ENCODE data around the gene NINJ1. TPM values are rescaled to one million over a fixed set of nuclear protein-coding genes. Genes with fewer than 3 reads are reported as not detected.

Gene NINJ1
- total and polyA plus RNA-seq, 2 of the 13 experiments (the other 11 are each of a cell fraction or from before 2014, with no cell fraction given): 81.2 to 92.1 TPM

- TF ChIP-seq U2AF1 (optimal IDR thresholded peaks at IDR 0.05; ENCODE audit: low read depth, low read length) (no peak), TGIF2 (CRISPR knock-in tag; IDR thresholded peaks at IDR 0.05) (no peak), KDM5B (CRISPR knock-in tag; IDR thresholded peaks at IDR 0.05; ENCODE audit: borderline replicate concordance) (peak; percentile 27; the same call in 1 of the 2 replicates), ZNF652 (CRISPR knock-in tag; IDR thresholded peaks at IDR 0.05; ENCODE audit: borderline replicate concordance, low read depth) (no peak), YEATS4 (CRISPR knock-in tag; IDR thresholded peaks at IDR 0.05; ENCODE audit: borderline replicate concordance) (no peak), HNRNPLL (IDR thresholded peaks at IDR 0.05; ENCODE audit: low read depth, low read length, poor library complexity, severe bottlenecking) (no peak), ZNF354B (CRISPR knock-in tag; IDR thresholded peaks at IDR 0.05) (no peak), NCOA5 (CRISPR knock-in tag; IDR thresholded peaks at IDR 0.05) (no peak), ZNF138 (CRISPR knock-in tag; IDR thresholded peaks at IDR 0.05; ENCODE audit: low read depth) (no peak), ZFP1 (CRISPR knock-in tag; IDR thresholded peaks at IDR 0.05) (no peak), CBFB (CRISPR knock-in tag; IDR thresholded peaks at IDR 0.05) (no peak), HOMEZ (CRISPR knock-in tag; IDR thresholded peaks at IDR 0.05; ENCODE audit: low read depth) (0 out of 2 replicates have a peak, but pooled peaks have one; percentile 39), NFE2 (CRISPR knock-in tag; IDR thresholded peaks at IDR 0.05) (no peak), ZNF691 (CRISPR knock-in tag; IDR thresholded peaks at IDR 0.05; ENCODE audit: borderline replicate concordance, low read depth) (no peak), GLMP (CRISPR knock-in tag; IDR thresholded peaks at IDR 0.05; ENCODE audit: borderline replicate concordance) (no peak), ZBTB26 (CRISPR knock-in tag; IDR thresholded peaks at IDR 0.05; ENCODE audit: borderline replicate concordance) (no peak), U2AF2 (IDR thresholded peaks at IDR 0.05; ENCODE audit: low read depth, low read length) (no peak), ZFP62 (CRISPR knock-in tag; IDR thresholded peaks at IDR 0.05) (no peak), IRF2 (CRISPR knock-in tag; IDR thresholded peaks at IDR 0.05) (peak; percentile 57; the same call in 1 of the 2 replicates), SOX13 (IDR thresholded peaks at IDR 0.05) (no peak), SOX13 (CRISPR knock-in tag; conservative IDR thresholded peaks at IDR 0.05 in 1 of 2, IDR thresholded peaks at IDR 0.05 in 1 of 2) (peak in 1 of 2 experiments; percentile 57; a peak in 1 of 4 replicates), MATR3 (CRISPR knock-in tag; IDR thresholded peaks at IDR 0.05) (no peak), CAMTA2 (CRISPR knock-in tag; IDR thresholded peaks at IDR 0.05; ENCODE audit: borderline replicate concordance) (no peak), HNRNPH1 (optimal IDR thresholded peaks at IDR 0.05; ENCODE audit: low read depth, low read length) (no peak), ZFP37 (CRISPR knock-in tag; IDR thresholded peaks at IDR 0.05; ENCODE audit: borderline replicate concordance) (no peak), NBN (conservative IDR thresholded peaks at IDR 0.05) (no peak), NR2C2 (CRISPR knock-in tag; IDR thresholded peaks at IDR 0.05; ENCODE audit: borderline replicate concordance) (peak; percentile 63)
These were observed 17.7 kb downstream of the NINJ1 start (continued) for GRCh38 chr9:93116072-93116961.
